Activated T-helper 9 cell treated with anti-CD3 and anti-CD28 coated beads, Interleukin-2, amount 50 U/mL, for 16 hours (primary cell): Measurements from ENCODE around the gene ISLR.
A peak's percentile ranks its signal among the peaks of the same experiment; 100 is the strongest.

Source experiments
- DNase-seq: peaks from one replicate; pipeline ENCODE4 v3.0.0-alpha.2; 2020; ENCODE audit warnings: low read depth

The ISLR gene

GRCh38 chr15:74173380-74174218, at the start of gene ISLR:
TSS of gene ISLR (plus strand) at chr15:74173710. CDS start at chr15:74174859, 1,149 bp downstream.
- DNase-seq = no peak

GRCh38 chr15:74124196-74124595, 49.3 kb upstream of the ISLR start:
- no peak for DNase-seq

- DNase-seq = no peak
Observed at GRCh38 chr15:74124759-74125158, 48.8 kb upstream of the ISLR start.

GRCh38 chr15:74127255-74127953, 46.1 kb upstream of the ISLR start:
- DNase-seq = peak; percentile 78

GRCh38 chr15:74127954-74128784, 45.3 kb upstream of the ISLR start:
- no peak for DNase-seq

GRCh38 chr15:74128785-74129585, 44.5 kb upstream of the ISLR start:
- DNase-seq = no peak

GRCh38 chr15:74129586-74130154, 43.8 kb upstream of the ISLR start:
- no peak for DNase-seq

- no peak for DNase-seq
Observed at GRCh38 chr15:74130155-74130848, 43.2 kb upstream of the ISLR start, which contains the start of gene ISLR2. TSS of gene ISLR2 (plus strand) at chr15:74130586. CDS start at chr15:74132755, 2,169 bp downstream.

GRCh38 chr15:74130849-74131627, 42.5 kb upstream of the ISLR start:
- no peak for DNase-seq

GRCh38 chr15:74131628-74132413, 41.7 kb upstream of the ISLR start:
- DNase-seq = no peak

GRCh38 chr15:74132681-74133651, 40.5 kb upstream of the ISLR start:
- DNase-seq = no peak

- DNase-seq = no peak
Observed at GRCh38 chr15:74133694-74134386, 39.7 kb upstream of the ISLR start.

GRCh38 chr15:74134387-74135027, 39.0 kb upstream of the ISLR start:
- no peak for DNase-seq

GRCh38 chr15:74135041-74135565, 38.4 kb upstream of the ISLR start:
- no peak for DNase-seq

- no peak for DNase-seq
Observed at GRCh38 chr15:74136540-74136813, 37.0 kb upstream of the ISLR start.

- no peak for DNase-seq
Observed at GRCh38 chr15:74136814-74137536, 36.5 kb upstream of the ISLR start.
